ENCODE results near the gene ATXN2. TPM values are rescaled to one million over a fixed set of nuclear protein-coding genes. Genes with fewer than 3 reads are reported as not detected.
A peak's percentile ranks its signal among the peaks of the same experiment; 100 is the strongest.

ATXN2 gene
- total RNA-seq, 2 experiments from 2014 or later: 36.1 to 81.4 TPM

DNA sequence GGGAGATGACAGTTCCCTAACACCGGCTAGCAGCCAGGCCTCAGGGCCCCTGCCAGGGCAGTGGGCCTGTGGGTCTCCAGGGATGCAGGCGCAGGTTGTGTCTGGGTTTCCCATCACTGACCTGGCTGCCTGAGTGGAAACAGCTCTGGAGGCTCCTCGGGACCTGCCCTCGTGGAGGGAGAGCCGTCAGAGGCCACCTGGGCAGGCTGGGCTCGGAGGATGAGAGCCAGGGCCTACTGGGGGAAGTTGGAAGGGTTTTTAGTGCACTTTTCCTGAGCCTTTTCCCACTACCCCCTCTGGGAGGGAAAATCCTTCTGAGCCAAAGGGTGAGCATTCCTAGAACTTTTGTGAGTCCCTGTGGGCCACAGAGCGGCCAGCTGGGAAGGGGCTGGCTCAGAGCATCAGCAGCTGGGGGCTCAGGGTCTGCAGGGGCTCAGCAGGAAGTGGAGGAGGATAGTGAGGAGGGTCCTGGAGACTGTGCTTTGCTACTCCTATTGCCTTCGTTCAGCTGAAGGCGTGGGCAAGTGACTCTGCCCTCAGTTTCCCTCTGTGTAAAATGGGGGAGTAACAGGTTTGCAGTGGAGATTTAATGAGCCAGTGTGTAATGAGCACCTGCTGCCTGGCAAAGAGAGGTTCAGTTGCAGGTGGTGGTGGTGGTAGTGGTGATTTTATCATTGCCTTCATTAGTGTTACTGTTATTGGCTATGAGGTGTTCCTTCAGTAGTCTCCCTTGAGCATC is 191.6 kb downstream of the ATXN2 start:
- Histone ChIP-seq H3K9me2 (ENCODE audit: insufficient read depth, low read length) (no peaks in the 10 kb centered on the region), H3K9me3 (ENCODE audit: low read length) (no peaks in the 10 kb centered on the region), H3K79me2 (ENCODE audit: insufficient read depth, low read depth, low read length) (peaks cover 59% of the 10 kb centered on the region), H3K4me1 (ENCODE audit: insufficient read depth, low read length, poor library complexity, severe bottlenecking) (peaks cover 78% of the 10 kb centered on the region), H4K20me1 (ENCODE audit: insufficient read depth, low read length) (peaks cover 15% of the 10 kb centered on the region), H2AFZ (ENCODE audit: low read length) (no peak overlapping the region), H3K36me3 (ENCODE audit: insufficient read depth, low read length) (no peaks in the 10 kb centered on the region), H3K4me2 (ENCODE audit: low read length) (peak overlapping the region; percentile 83), H3K4me3 (ENCODE audit: low read depth, low read length, poor library complexity, severe bottlenecking) (peak overlapping the region; percentile 93), H3K27ac (ENCODE audit: low read depth, low read length, poor library complexity, severe bottlenecking) (peak overlapping the region; percentile 66)
- POLR2A ChIA-PET: interaction anchor here (1.1 kb wide), 1 partner anchor 9 kb away, joined by 3 read pairs; no protein-coding TSS in a partner anchor
- intact Hi-C loops (cut with micrococcal nuclease; ENCODE audit: unreplicated experiment): loop anchor here (5.0 to 10.0 kb wide), 3 partner anchors 190 to 357 kb away; partner anchors contain the start of genes ACAD10, ALDH2, ATXN2 and BRAP
- peak; percentile 36 for DNase-seq (ENCODE audit: low spot score)
- no TSS peak for BruUV-seq (replicated peaks)
- TF ChIP-seq, protein P1, sequence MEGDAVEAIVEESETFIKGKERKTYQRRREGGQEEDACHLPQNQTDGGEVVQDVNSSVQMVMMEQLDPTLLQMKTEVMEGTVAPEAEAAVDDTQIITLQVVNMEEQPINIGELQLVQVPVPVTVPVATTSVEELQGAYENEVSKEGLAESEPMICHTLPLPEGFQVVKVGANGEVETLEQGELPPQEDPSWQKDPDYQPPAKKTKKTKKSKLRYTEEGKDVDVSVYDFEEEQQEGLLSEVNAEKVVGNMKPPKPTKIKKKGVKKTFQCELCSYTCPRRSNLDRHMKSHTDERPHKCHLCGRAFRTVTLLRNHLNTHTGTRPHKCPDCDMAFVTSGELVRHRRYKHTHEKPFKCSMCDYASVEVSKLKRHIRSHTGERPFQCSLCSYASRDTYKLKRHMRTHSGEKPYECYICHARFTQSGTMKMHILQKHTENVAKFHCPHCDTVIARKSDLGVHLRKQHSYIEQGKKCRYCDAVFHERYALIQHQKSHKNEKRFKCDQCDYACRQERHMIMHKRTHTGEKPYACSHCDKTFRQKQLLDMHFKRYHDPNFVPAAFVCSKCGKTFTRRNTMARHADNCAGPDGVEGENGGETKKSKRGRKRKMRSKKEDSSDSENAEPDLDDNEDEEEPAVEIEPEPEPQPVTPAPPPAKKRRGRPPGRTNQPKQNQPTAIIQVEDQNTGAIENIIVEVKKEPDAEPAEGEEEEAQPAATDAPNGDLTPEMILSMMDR (conservative IDR thresholded peaks at IDR 0.05; ENCODE audit: low read length): no peak
- no peak for TF ChIP-seq EZH2phosphoT487 (IDR thresholded peaks at IDR 0.05; ENCODE audit: borderline replicate concordance, low read depth, low read length)
- CTCF ChIA-PET (ENCODE audit: unreplicated experiment): no interaction called here

DNA sequence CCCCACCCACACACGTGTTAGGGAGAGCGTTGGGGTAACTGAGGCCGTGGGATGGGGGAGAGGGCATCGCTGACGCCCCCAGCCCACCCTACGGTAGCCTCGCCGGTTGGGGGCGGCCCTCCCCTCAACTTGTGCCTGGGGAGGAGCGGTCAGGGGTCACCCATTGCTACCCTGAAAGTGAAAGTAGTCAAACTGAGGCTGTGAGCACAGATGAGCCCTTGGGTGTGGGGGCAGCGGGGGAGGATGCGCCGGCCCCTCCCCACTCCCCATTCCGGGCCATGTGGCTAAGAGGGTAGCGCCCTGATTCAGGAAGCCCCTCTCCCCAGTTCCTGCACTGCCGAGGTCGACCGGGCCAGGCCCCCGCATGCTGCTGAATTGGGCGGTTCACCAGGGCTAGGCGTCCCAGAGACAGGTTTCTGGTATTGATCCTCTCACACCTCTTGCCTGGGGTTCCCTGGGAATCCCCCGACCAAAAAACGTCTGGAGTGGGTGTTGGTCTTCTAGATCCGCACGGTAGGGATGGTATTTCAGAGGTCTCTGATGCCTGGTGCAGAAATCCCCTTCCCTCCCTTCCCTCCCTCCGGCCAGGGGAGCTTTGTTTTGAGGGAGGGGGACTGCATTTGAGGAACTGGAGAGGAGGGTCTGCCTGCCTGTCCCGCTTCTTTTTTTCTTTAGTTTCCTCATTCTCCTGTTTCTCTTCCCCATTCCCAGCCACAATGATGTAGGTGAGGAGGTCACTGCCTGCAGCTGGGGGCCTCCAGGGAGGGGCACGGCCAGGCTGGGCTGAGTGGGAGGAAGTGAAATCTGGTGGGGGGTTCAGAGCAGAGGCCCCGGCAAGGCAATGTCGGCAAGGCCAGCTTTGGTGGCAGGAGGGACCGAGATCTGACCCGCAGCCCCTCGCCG is 192.4 kb downstream of the ATXN2 start:
- TF ChIP-seq, protein P1 (conservative IDR thresholded peaks at IDR 0.05; ENCODE audit: low read length): no peak
- TF ChIP-seq EZH2phosphoT487 (IDR thresholded peaks at IDR 0.05; ENCODE audit: borderline replicate concordance, low read depth, low read length): no peak
- H3K4me2 ChIP-seq (ENCODE audit: low read length): peak overlapping the region; percentile 83
- intact Hi-C loops (cut with micrococcal nuclease; ENCODE audit: unreplicated experiment): loop anchor here (5.0 to 10.0 kb wide), 3 partner anchors 191 to 358 kb away; partner anchors contain the start of genes ACAD10, ALDH2, ATXN2 and BRAP
- no peaks in the 10 kb centered on the region for H3K36me3 ChIP-seq (ENCODE audit: insufficient read depth, low read length)
- H3K27ac ChIP-seq (ENCODE audit: low read depth, low read length, poor library complexity, severe bottlenecking): peak overlapping the region; percentile 66
- H3K9me2 ChIP-seq (ENCODE audit: insufficient read depth, low read length): no peaks in the 10 kb centered on the region
- peak; percentile 48 for DNase-seq (ENCODE audit: low spot score)
- CTCF ChIA-PET (ENCODE audit: unreplicated experiment): no interaction called here
- peaks cover 57% of the 10 kb centered on the region for H3K79me2 ChIP-seq (ENCODE audit: insufficient read depth, low read depth, low read length)
- H2AFZ ChIP-seq (ENCODE audit: low read length): no peak overlapping the region
- peak overlapping the region; percentile 93 for H3K4me3 ChIP-seq (ENCODE audit: low read depth, low read length, poor library complexity, severe bottlenecking)
- peaks cover 15% of the 10 kb centered on the region for H4K20me1 ChIP-seq (ENCODE audit: insufficient read depth, low read length)
- BruUV-seq (replicated peaks): TSS peak; percentile 46
- POLR2A ChIA-PET: no interaction called here
- H3K9me3 ChIP-seq (ENCODE audit: low read length): no peaks in the 10 kb centered on the region
- peaks cover 71% of the 10 kb centered on the region for H3K4me1 ChIP-seq (ENCODE audit: insufficient read depth, low read length, poor library complexity, severe bottlenecking)
